Measurements from ENCODE around the gene TRHDE.

- TF ChIP-seq CTCF (IDR thresholded peaks at IDR 0.05) (no peak), POLR2A (IDR thresholded peaks at IDR 0.05) (no peak)
Observed at GRCh38 chr12:72677846-72678245, 405.7 kb downstream of the TRHDE start.
